ENCODE data around the gene KATNA1.

DNA sequence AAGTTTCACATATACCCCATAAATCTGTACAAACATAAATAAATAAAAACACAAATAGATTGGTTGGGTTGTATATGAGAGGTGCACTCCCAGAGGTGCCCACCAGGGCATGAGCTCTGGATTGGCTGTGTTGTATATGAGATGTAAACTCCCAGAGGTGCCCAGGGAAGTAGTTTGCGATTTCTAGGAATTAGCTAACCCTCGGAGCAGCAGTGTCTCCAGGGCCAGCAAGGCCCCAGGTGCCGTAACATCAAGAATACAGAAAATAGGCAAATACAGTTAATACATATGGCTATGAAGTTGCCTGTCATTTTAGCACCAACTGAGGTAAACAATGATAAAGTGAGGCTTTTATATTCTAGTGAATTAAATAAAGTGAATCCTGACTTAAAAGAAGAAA is 87.8 kb downstream of the KATNA1 start:
- TF ChIP-seq POLR2AphosphoS5 (IDR thresholded peaks at IDR 0.05; ENCODE audit: low read depth) (no peak), GABPA (IDR thresholded peaks at IDR 0.05; ENCODE audit: low read depth) (no peak)
- TF ChIP-seq, protein P1, sequence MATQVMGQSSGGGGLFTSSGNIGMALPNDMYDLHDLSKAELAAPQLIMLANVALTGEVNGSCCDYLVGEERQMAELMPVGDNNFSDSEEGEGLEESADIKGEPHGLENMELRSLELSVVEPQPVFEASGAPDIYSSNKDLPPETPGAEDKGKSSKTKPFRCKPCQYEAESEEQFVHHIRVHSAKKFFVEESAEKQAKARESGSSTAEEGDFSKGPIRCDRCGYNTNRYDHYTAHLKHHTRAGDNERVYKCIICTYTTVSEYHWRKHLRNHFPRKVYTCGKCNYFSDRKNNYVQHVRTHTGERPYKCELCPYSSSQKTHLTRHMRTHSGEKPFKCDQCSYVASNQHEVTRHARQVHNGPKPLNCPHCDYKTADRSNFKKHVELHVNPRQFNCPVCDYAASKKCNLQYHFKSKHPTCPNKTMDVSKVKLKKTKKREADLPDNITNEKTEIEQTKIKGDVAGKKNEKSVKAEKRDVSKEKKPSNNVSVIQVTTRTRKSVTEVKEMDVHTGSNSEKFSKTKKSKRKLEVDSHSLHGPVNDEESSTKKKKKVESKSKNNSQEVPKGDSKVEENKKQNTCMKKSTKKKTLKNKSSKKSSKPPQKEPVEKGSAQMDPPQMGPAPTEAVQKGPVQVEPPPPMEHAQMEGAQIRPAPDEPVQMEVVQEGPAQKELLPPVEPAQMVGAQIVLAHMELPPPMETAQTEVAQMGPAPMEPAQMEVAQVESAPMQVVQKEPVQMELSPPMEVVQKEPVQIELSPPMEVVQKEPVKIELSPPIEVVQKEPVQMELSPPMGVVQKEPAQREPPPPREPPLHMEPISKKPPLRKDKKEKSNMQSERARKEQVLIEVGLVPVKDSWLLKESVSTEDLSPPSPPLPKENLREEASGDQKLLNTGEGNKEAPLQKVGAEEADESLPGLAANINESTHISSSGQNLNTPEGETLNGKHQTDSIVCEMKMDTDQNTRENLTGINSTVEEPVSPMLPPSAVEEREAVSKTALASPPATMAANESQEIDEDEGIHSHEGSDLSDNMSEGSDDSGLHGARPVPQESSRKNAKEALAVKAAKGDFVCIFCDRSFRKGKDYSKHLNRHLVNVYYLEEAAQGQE (IDR thresholded peaks at IDR 0.05; ENCODE audit: insufficient replicate concordance, low read depth): no peak
